ENCODE data around the gene PDIK1L. TPM values are rescaled to one million over a fixed set of nuclear protein-coding genes. Genes with fewer than 3 reads are reported as not detected.

The PDIK1L gene
- polyA plus RNA-seq, 3 donors from 2014 or later: 0.89 to 3.3 (median 2.3) TPM

GRCh38 chr1:26169198-26169554 is 57.6 kb downstream of the PDIK1L start:
- peak overlapping the region; percentile 68 to 91 (median 85) for H3K4me3 Mint-ChIP-seq
- no peaks in the 10 kb centered on the region for H3K9me3 Mint-ChIP-seq
- peaks cover 6 to 14% of the 10 kb centered on the region in 2 donors for H3K4me1 Mint-ChIP-seq
- H3K27ac Mint-ChIP-seq: no peak overlapping the region
- H3K27me3 Mint-ChIP-seq (ENCODE audit: low read depth in 3 of 3): peaks cover 0 to 12% (median 10%) of the 10 kb centered on the region in 3 donors
- no peak for DNase-seq
- H3K36me3 Mint-ChIP-seq: no peaks in the 10 kb centered on the region

- no peaks in the 10 kb centered on the region for H3K9me3 Mint-ChIP-seq
Observed at GRCh38 chr1:26169669-26170471, 58.2 kb downstream of the PDIK1L start, which contains the start of gene ZNF593. ZNF593 (plus strand) TSS chr1:26169908; CDS start chr1:26169984, 76 bp downstream.

GRCh38 chr1:26170472-26170821 is 58.8 kb downstream of the PDIK1L start:
- DNase-seq: peak in 1 of 3 donors; percentile 8
- H3K27ac Mint-ChIP-seq: peak overlapping the region in 5 of 6 donors; percentile 62 to 89 (median 79)
- H3K36me3 Mint-ChIP-seq: no peaks in the 10 kb centered on the region
- H3K4me1 Mint-ChIP-seq: peaks cover 6 to 11% of the 10 kb centered on the region in 2 donors
- H3K4me3 Mint-ChIP-seq: peak overlapping the region; percentile 85 to 91 (median 90)
- peaks cover 0 to 10% (median 2%) of the 10 kb centered on the region in 3 donors for H3K27me3 Mint-ChIP-seq (ENCODE audit: low read depth in 3 of 3)
- H3K9me3 Mint-ChIP-seq: no peaks in the 10 kb centered on the region

More at GRCh38 chr1:26169669-26170471, 58.2 kb downstream of the PDIK1L start, which contains the start of gene ZNF593:
- Mint-ChIP-seq H3K4me1 (peaks cover 6 to 13% of the 10 kb centered on the region in 2 donors), H3K36me3 (no peaks in the 10 kb centered on the region), H3K27ac (peak within 1 kb of the TSS; percentile 57 to 89 (median 83)), H3K27me3 (ENCODE audit: low read depth in 3 of 3) (peaks cover 0 to 10% (median 7%) of the 10 kb centered on the region in 3 donors), H3K4me3 (peak within 1 kb of the TSS; percentile 85 to 91 (median 90))
- peak; percentile 87 to 90 (median 89) for DNase-seq

GRCh38 chr1:26171084-26172072 is 59.8 kb downstream of the PDIK1L start, which contains the start of gene ZNF593OS:
ZNF593OS (minus strand) TSS chr1:26171832; CDS start chr1:26171661, 171 bp downstream.
- DNase-seq: no peak
- H3K9me3 Mint-ChIP-seq: no peaks in the 10 kb centered on the region
- no peaks in the 10 kb centered on the region for H3K36me3 Mint-ChIP-seq
- peak within 1 kb of the TSS; percentile 55 to 90 (median 85) for H3K4me3 Mint-ChIP-seq
- H3K27me3 Mint-ChIP-seq (ENCODE audit: low read depth in 3 of 3): peaks cover 0 to 9% (median 0%) of the 10 kb centered on the region in 3 donors
- peaks cover 6 to 11% of the 10 kb centered on the region in 2 donors for H3K4me1 Mint-ChIP-seq
- H3K27ac Mint-ChIP-seq: peak within 1 kb of the TSS in 1 of 6 donors; percentile 64

Other genes with a start within 250 kb of the PDIK1L start
- under 1 TPM in 2 of 3 donors, not detected in 1; 0.32 to 0.35 TPM for gene PAQR7, start 236.1 kb upstream of the PDIK1L start, polyA plus RNA-seq
- 100 to 1,000 TPM; 135 to 156 (median 138) TPM for gene STMN1, start 205.4 kb upstream of the PDIK1L start, polyA plus RNA-seq
- 10 to 100 TPM; 35.6 to 65.0 (median 37.9) TPM for gene PAFAH2, start 113.8 kb upstream of the PDIK1L start, polyA plus RNA-seq
- not detected for gene EXTL1, start 90.0 kb upstream of the PDIK1L start, polyA plus RNA-seq
- gene SLC30A2, start 65.7 kb upstream of the PDIK1L start, polyA plus RNA-seq: not detected
- gene TRIM63, start 44.2 kb upstream of the PDIK1L start, polyA plus RNA-seq: under 1 TPM in 1 of 3 donors, not detected in 2; 0.14 TPM
- not detected for gene FAM110D, start 47.3 kb downstream of the PDIK1L start, polyA plus RNA-seq
- not detected for gene C1orf232, start 57.1 kb downstream of the PDIK1L start, polyA plus RNA-seq
- 10 to 100 TPM; 11.3 to 31.4 (median 27.1) TPM for gene ZNF593, start 58.1 kb downstream of the PDIK1L start, polyA plus RNA-seq
- gene ZNF593OS, start 60.0 kb downstream of the PDIK1L start, polyA plus RNA-seq: under 1 TPM in 1 of 3 donors, not detected in 2; 0.45 TPM
- gene CNKSR1, start 65.7 kb downstream of the PDIK1L start, polyA plus RNA-seq: not detected
- gene CATSPER4, start 78.8 kb downstream of the PDIK1L start, polyA plus RNA-seq: not detected
- 1 to 10 TPM; 4.0 to 6.9 (median 5.4) TPM for gene CEP85, start 122.4 kb downstream of the PDIK1L start, polyA plus RNA-seq
- 1,000 to 10,000 TPM; 1,203 to 2,040 (median 1,333) TPM for gene SH3BGRL3, start 168.3 kb downstream of the PDIK1L start, polyA plus RNA-seq
- gene UBXN11, start 194.8 kb downstream of the PDIK1L start, polyA plus RNA-seq: 1 to 10 TPM; 5.7 to 8.8 (median 8.3) TPM
- 1,000 to 10,000 TPM; 3,509 to 3,975 (median 3,639) TPM for gene CD52, start 206.1 kb downstream of the PDIK1L start, polyA plus RNA-seq
- gene CRYBG2, start 242.3 kb downstream of the PDIK1L start, polyA plus RNA-seq: 1 to 10 TPM in 2 of 3 donors, not detected in 1; 1.2 to 1.3 TPM

All from immature natural killer cell (primary cell).